ENCODE data around the gene IL16. TPM values are rescaled to one million over a fixed set of nuclear protein-coding genes. Genes with fewer than 3 reads are reported as not detected.

The IL16 gene
- total RNA-seq, 1 donor from 2014 or later = 8.5 TPM

GRCh38 chr15:81189583-81190283, 6.9 kb upstream of the IL16 start:
- TF ChIP-seq CTCF (IDR thresholded peaks at IDR 0.05) = no peak
- no peaks in the 10 kb centered on the region for H3K36me3 ChIP-seq
- H3K4me3 ChIP-seq = no peak overlapping the region
- peak in 1 of 2 donors; percentile 77 for DNase-seq (ENCODE audit: low spot score in 2 of 2)
- intact Hi-C loops (cut with DNase I) = no loop called here
- H3K27ac ChIP-seq = peak overlapping the region; percentile 10 to 56
- no peaks in the 10 kb centered on the region for H3K27me3 ChIP-seq
- no peaks in the 10 kb centered on the region for H3K9me3 ChIP-seq
- peaks cover 0 to 2% of the 10 kb centered on the region in 2 donors for H3K4me1 ChIP-seq

GRCh38 chr15:81190922-81191507, 5.7 kb upstream of the IL16 start:
- no peaks in the 10 kb centered on the region for H3K36me3 ChIP-seq
- intact Hi-C loops (cut with DNase I) = no loop called here
- H3K9me3 ChIP-seq = no peaks in the 10 kb centered on the region
- H3K4me3 ChIP-seq = no peak overlapping the region
- no peaks in the 10 kb centered on the region for H3K27me3 ChIP-seq
- peak overlapping the region; percentile 10 to 56 for H3K27ac ChIP-seq
- DNase-seq (ENCODE audit: low spot score in 2 of 2) = no peak
- TF ChIP-seq CTCF (IDR thresholded peaks at IDR 0.05) = no peak
- peaks cover 0 to 2% of the 10 kb centered on the region in 2 donors for H3K4me1 ChIP-seq

GRCh38 chr15:81191701-81192100, 5.0 kb upstream of the IL16 start:
- DNase-seq (ENCODE audit: low spot score in 2 of 2) = no peak
- intact Hi-C loops (cut with DNase I) = no loop called here
- H3K27ac ChIP-seq = peak overlapping the region in 1 of 2 donors; percentile 34
- no peak overlapping the region for H3K4me3 ChIP-seq
- H3K9me3 ChIP-seq = no peaks in the 10 kb centered on the region
- H3K27me3 ChIP-seq = no peaks in the 10 kb centered on the region
- H3K36me3 ChIP-seq = no peaks in the 10 kb centered on the region
- peaks cover 0 to 2% of the 10 kb centered on the region in 2 donors for H3K4me1 ChIP-seq
- no peak for TF ChIP-seq CTCF (IDR thresholded peaks at IDR 0.05)

GRCh38 chr15:81194723-81195122, 2.0 kb upstream of the IL16 start:
- intact Hi-C loops (cut with DNase I) = no loop called here
- no peaks in the 10 kb centered on the region for H3K9me3 ChIP-seq
- peaks cover 0 to 2% of the 10 kb centered on the region in 2 donors for H3K4me1 ChIP-seq
- no peak for TF ChIP-seq CTCF (IDR thresholded peaks at IDR 0.05)
- no peaks in the 10 kb centered on the region for H3K27me3 ChIP-seq
- H3K27ac ChIP-seq = no peak overlapping the region
- H3K36me3 ChIP-seq = no peaks in the 10 kb centered on the region
- DNase-seq (ENCODE audit: low spot score in 2 of 2) = no peak
- no peak overlapping the region for H3K4me3 ChIP-seq

GRCh38 chr15:81195339-81195864, 1.3 kb upstream of the IL16 start:
- Histone ChIP-seq H3K27me3 (no peaks in the 10 kb centered on the region), H3K36me3 (no peaks in the 10 kb centered on the region), H3K4me1 (no peaks in the 10 kb centered on the region), H3K9me3 (no peaks in the 10 kb centered on the region), H3K4me3 (no peak overlapping the region), H3K27ac (no peak overlapping the region)
- TF ChIP-seq CTCF (IDR thresholded peaks at IDR 0.05) = no peak
- intact Hi-C loops (cut with DNase I) = no loop called here
- no peak for DNase-seq (ENCODE audit: low spot score in 2 of 2)
